GM21381 (cell line): Measurements from ENCODE around the gene APOBEC4.
"Not testable (repeated sequence)": the region's sequence is repeated elsewhere in the genome, so short reads cannot be mapped to it uniquely, and the experiment has no call there.

Experiments used
- ATAC-seq: cut with Tn5 transposase; IDR thresholded peaks from one replicate; pipeline ENCODE4 v1.9.1; 2021; ENCODE audit warnings: mild to moderate bottlenecking, moderate library complexity; ENCODE audit not compliant: unreplicated experiment

The APOBEC4 gene

DNA sequence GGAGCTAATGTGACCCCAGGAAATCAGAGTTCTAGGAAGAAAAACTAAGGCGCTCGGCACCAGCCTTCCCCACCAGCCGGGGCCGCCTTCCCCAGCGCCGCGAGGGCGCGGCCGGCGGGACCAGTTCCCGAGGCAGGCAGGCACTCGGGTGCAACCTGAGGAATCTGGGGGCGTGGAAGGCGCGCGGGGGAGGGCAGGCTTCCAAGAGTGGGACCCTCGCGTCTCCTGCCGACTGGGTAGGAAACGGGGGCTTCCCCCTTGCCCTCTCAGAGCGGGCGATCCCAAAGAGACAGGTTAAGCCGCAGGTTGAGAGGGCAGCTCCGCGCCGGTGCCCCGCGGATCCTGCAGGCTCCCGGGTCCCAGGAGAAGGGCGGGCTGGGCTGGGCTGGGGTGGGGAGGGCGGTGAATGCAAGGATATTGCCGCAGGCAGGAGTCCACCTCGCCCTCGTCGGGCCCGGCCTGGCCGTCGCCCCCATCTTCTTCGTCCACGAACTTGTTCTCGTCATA lies 18.0 kb downstream of the APOBEC4 start:
- peak; percentile 1 for ATAC-seq

DNA sequence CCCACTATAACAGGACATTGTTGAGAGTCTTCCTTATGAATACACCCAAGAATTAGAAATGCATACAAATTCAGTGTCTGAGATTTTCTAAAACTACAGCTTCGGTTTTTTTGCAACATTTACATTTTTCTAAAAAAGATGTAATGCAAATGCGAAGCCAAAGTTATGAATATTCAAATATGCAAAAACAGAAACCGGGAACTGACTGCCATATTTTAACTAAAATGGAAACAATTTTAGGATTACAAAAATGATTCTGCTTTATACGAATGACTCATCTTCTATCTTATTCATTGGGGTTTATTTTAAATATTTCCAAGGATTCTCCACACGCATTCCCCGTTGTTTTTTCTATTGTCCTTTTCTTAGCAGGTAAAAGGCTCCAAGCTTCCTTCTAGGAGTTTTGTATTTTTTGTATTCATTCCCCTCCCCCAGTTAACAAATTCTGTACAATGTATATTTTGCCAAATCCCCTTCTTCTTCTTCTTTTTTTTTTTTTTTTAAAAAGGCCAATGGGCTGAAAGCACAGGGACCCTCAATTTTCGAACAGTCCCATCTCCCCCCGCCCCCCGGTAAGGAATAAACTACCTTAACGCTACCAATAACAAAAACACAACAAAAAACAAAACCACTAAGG lies 18.6 kb downstream of the APOBEC4 start:
- no peak for ATAC-seq

DNA sequence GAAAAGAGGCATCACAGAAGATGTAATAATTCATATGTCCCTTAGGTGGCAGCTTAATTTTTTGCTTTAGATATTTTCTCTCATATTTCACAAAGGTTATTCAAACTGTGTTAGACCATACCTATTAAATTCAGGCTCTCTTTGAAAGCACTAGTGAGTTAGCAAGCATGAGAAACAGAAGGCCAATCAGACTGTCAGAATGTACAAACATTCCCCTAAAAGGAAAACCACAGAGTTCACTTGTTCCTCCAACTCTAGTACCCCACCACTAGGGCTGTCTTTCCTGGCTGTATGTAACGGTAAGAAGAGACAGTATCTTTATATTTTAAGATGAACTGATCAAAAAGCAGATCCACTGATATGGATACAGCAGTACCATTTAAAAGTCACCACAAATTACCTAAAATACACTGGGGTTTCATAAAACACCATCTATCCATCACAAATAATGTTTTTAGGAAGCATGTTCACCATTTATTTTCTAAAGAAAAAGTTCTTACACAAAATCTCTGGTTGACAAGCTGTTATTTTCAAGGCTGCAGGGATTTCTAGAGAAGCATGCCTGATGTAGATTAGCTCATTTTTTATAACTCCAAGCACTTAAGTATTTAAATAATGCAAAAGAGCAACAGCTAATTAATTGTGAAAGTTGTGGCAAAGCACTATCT lies 19.3 kb downstream of the APOBEC4 start:
- peak; percentile 36 for ATAC-seq

DNA sequence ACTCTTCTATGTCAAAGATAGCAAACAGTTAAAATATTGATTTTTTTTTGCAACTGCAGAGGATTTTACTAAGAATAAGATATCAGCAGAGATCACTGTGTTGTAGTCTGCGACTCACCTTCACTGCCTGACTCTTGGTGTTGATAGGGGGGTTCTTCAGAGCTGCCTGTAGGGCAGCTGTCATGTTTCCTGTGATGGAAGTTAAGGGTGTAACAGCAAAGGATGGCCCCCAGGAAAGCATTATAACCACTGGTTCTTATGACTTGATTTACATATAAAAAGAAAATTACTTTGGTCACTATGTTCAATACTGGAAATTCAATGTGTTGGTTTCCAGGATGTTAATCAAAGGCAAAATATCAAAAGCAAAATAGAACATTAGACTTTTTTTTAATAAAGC lies 20.2 kb downstream of the APOBEC4 start:
- ATAC-seq = no peak

DNA sequence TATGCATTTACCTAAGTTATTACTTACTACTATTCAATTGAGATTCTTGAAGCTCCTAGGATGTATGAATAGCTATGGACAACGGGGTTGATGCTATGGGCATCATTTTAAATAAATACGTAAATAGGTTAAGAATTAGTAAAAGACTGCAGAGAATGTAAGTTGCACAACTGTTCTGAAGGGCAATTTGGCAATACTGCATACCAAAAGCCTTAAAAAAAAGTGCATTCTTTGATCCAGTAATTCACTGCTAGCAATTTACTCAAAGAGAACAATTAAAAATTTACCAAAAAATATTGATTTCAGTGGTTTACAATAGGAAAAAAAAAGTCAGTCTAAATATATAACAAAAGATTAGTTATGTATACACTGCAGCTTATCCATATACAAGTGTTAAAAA lies 21.0 kb downstream of the APOBEC4 start:
- no peak for ATAC-seq

DNA sequence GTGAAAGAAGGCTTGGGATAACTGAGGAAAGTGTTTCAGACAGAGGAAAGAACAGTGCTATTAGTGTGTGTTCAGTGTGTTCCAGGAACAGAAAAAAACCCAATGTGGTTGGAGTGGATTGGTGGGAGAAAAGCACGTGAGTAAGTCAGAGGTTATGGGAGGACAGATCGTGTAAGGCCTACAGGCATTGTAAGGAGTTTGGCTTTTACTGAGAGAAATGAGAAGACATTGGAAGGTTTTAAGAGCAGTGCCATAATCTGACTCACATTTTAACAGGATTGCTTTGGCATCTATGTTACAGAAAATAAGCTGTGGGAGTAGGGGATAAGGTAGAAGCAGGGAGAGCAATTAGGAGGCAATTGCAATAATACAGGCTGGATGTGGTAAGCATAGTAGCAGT lies 22.4 kb downstream of the APOBEC4 start:
- ATAC-seq = no peak

DNA sequence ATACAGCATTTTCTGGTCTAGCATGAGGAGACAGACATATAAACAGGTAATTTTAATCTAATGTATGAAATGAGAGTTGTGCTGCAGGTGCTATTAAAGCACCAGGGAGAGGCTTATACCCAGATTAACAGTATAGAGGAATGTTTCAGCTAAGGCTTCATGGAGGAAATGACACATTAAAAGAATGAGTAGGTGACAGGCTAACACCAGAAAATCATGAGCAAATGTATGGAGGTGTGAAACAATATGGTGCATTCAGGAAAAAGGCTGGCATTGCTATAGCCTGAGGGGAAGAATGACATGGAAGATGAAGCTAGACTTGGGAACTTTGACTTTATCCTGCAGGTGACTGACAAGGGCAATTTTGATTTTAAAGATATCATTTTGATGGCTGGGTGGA lies 24.6 kb downstream of the APOBEC4 start:
- ATAC-seq = no peak

DNA sequence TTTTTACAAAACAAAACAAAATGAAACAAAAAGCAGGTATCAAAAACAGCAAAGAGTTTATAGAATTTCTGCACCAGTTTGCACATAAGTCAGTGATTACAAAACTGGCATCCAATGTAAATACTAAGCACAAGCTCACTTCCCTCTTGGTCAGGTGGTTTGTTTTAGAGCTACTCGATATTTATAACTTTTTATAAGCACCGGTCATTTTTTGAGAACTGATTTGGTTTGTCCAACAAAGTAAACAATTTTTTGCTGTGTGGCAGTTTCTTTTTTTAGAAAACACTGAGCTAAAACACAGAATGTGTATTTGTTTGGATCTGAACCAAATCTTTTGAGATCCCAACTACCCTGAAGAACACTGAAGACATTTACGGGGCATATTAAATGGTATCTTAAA lies 26.9 kb downstream of the APOBEC4 start:
- not testable (repeated sequence) for ATAC-seq

DNA sequence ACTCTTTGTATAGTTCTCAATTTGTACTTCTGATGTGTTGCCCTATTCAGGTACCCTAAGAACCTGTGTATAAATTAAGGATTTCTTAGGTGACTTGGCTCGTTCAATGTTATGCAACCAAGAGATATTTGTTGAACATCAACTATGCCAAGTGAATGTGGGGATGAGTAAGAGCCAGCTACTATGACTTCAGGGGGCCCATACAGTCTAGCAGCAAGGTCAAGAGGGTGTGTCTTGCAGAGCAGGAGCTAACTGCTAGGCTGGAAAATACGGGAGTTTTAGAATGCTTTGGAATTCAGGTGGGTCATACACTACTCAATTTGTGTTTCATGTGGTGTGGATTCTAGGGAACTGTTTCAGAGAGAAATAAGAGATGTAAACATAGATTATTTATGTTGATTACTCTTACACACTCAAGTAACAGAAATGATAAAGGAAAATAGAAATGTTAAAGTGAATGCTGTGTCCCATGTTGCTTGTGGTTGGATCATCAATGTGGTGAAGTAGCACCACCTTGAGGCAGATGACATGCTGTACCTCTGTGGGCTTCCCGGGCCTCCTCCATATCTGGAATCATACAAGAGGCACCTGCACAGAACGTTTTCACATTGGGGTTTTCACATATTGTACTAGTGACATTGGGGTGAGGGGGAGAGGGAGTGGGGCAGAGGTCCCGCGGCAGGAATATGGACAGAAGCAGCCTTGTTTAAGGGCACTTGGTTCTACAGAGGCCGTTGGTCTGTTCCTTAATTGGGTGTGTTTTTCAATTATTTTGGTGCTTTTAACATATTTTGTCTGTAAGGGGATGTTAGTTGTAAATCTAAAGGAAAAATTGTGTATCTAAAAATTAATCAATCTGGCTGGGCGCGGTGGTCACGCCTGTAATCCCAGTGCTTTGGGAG lies 30.0 kb downstream of the APOBEC4 start:
- ATAC-seq = peak; percentile 80

DNA sequence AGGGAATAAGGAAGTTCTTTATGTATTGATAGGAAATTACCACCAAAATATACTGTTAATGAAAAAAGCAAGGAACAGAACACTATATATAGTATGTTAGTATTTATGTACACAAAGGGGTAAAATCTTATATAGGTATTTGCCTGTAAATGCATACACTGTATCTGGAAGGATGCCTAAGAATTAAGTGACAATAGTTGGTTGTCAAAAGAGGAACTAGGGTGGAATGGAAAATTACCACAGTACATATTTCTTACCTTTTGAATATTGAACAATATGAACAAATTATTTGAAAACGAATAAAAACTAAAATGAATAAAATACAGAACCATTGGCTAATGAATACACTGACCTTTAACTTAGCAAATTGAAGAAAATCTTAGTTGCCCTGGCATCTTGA lies 31.1 kb downstream of the APOBEC4 start:
- ATAC-seq = no peak

DNA sequence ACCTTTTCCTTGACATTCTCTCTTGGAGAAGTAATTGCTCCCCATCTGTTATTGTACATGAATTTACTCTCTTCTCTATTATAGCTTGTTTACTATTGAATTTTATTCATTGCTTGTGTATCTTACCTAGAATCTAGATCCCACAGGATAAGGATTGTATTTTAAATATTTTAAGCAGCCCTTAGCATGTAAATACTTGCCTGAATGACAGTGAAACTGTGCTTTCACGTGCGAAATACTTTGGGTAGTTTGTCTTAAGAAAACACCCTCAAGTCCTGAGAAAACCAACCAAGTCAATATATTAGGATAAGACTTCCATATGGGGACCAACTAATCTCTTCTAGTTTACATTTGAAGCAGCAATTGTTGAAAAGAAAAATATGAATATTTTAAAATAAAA lies 32.8 kb downstream of the APOBEC4 start:
- ATAC-seq = no peak

DNA sequence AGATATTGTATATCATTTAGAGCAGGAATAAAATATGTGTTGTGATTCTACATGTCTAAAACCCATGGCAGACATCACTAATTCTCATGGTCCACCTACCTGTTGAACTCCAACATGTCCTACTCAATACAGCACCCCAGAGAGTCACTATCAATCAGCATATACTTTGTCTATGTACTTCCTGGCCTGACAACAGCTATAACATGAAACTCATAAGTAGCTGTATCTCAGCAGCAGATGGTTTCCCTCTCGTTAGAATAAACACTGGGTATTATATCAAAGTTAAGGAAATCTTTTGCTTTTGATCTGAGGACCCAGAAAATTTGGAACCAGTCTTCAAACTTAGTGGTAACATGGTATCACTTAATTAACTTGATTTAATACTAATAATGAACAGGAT lies 33.3 kb downstream of the APOBEC4 start:
- no peak for ATAC-seq

DNA sequence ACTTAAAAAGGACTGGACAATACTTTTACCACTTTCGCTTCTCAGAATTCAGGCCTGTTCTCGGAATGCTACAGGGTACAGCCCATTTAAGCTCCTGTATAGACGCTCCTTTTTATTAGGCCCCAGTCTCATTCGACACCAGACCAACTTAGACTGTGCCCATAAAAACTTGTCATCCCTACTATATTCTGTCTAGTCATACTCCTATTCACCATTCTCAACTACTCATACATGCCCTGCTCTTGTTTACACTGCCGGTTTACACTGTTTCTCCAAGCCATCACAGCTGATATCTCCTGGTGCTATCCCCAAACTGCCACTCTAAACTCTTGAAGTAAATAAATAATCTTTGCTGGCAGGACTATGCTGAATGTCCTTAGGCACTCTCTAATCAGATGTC lies 34.9 kb downstream of the APOBEC4 start:
- ATAC-seq = not testable (repeated sequence)

DNA sequence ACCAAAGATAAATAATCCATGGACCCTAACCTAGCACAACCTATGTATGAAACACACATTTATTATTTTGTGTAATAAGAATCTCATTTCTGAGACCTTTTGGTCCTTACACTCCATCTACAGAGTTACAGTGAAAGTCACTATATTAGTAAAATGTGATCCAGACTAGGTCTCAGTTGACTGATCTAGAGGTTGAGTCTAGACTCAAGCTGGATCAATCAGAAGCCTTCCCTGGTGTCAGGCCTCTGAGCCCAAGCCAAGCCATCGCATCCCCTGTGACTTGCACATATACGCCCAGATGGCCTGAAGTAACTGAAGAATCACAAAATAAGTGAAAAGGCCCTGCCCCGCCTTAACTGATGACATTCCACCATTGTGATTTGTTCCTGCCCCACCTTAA lies 40.1 kb downstream of the APOBEC4 start:
- ATAC-seq = not testable (repeated sequence)

DNA sequence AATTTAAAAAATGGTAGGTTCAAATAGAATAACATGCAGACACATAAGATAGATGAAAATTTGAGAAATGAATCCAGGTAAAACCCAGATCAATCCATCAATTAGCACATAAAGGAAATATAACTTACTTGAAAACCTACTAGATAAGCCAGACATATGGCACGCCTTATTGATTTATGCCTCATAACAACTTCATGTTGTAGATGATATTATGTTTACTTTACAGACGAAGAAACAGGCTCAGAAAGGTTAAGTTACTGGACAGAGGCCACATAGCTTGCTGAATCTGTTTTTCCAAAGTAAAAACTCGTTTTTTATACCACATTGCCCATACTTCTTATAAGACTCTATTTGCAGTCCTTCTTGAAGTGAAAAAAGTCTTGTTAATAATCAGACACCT lies 40.7 kb downstream of the APOBEC4 start:
- ATAC-seq = no peak

DNA sequence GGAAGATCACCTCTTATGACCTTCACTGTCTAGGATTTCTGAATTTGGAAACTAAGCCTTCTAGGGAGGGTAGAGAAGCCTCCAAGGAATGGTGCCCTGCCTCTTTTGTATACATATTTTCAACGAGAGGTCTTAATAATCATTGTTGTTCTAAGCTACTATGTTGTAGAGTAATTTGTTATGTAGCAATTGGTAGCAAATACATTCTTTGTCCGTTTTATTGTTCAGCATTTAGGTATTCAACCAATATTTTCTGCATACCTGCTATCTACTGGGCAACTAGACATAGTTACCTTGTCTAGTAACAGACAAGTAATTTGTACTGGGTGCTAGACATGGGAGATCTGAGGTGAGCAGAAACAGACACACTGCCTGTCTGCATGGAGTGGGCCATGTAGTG lies 42.1 kb downstream of the APOBEC4 start:
- no peak for ATAC-seq

DNA sequence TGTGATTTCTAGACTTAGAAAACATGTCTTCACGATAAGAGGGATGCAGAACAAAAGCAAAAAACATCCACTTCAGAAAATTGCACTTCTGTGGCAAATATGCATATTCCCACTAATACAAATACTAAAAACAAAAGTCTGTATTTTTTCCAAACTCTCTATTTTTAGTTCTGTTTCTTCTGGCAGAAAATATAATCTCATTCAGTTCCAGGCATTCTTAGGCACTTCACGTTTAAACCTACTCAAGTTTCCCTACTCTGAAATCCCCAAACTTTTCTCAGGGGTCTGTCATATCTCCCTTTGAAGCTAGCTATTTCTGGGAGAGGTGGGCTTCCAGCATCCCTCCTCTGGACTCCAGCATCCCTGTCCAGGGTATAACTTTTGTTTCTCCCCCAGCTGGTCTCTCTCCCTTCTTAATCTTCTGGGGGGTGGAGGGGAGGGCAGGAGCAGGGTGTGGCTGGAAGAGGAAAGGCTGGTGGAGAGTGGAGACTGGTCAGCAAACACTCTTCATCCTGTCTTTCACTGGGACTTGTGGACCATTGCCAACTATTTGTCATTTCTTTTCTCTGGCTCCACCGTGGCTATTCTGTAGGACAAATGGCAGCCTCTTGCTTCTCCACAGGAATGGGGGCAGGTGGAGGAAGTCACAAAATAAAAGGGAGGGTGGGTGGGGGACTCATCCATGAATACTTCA lies 43.2 kb downstream of the APOBEC4 start:
- no peak for ATAC-seq

DNA sequence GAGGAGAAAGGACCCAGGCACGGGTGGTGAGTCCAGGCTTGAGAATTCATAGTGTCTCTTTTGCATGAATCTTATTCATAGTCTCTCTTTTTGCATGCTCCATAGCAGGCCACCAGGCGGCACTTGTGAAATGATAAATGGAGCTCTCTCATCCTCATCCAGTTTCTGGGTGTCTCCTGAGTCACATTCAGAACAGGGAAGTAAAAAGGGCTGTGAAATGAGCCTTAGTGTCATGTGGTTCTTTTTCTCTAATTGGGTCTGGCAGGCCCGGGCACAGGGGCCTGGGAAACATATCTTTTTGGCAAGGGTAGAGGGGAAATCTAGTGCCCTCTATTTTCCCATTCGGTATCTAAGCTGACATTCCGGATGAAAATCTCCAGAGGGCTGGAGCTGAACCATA lies 43.8 kb downstream of the APOBEC4 start:
- no peak for ATAC-seq

DNA sequence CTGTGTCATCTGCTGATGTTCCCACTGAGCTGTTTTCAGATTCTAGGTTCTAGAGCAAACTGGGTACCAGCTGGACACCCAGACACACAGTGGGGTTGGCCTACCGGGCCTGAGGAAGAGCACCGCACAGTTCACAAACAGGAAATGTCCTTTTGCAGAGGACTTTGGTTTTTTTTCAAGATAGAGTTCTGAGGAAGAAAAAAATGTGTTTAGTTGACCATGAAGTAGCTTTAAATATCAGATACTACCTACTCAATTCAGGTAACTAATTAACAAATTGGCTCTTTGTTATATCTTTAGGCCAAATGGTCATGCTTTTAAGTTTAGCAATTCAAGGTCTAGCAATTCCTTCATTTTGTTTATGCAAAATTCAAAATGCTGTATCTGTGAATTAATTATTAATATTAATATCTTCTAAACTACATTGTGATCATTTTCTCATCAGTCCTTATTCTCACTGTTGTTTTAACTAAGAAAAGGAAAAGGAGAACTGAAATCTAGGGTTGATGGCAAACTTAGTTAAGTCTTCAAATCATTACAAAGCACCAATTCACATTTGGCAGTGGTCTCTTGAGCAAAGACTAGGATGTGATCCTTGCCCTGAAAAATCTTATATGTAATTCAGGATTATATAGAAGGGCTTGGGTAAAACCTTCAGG lies 45.7 kb downstream of the APOBEC4 start:
- peak; percentile 37 for ATAC-seq

DNA sequence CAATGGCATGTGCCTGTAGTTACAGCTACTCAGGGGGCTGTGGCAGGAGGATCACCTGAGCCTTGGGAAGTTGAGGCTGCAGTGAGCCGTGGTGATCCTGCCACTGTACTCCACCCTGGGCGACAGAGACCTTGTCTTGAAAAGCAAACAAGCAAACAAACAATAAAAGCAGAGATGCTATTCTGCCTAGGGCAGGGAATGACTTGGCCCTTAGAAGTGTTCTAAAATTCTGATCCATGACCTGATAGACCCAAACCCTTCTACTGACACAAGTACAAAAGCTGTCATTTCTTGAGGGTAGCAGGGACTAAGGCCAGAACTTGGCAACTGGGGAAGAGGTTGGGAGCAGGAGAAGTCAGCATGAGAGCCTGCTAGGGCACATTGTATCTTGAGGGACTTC lies 47.2 kb downstream of the APOBEC4 start:
- ATAC-seq = no peak

DNA sequence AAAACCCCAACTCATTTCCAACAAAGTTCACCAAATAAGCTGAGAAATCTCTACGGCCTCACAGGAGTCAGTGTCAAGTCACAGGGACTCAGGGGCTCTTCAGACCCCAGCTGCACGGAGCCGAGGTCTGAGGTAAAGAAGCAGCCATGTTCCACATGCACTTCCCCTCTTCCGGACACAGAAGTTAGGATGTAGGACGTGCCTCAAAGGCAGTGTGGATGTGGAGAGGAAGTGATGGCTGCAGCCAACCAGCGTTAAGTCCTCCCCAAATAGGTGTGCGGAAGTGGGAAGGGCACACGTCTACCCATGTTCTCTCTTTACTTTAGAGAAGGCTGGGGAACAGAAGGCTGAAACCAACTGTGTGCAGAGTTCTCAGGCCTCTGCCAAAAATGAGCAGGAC lies 48.3 kb downstream of the APOBEC4 start:
- ATAC-seq = no peak
